Activated CD4-positive, alpha-beta T cell treated with anti-CD3 and anti-CD28 coated beads, Interleukin-2, amount 50 U/mL, for 24 hours (primary cell): ENCODE data around the gene CRYBA2.

Experiments
- DNase-seq, 2 donors: peaks; one replicate each; pipeline ENCODE4 v3.0.0-alpha.2; 2020; ENCODE audit warnings: low read depth in 1 of 2, low spot score in 1 of 2

The CRYBA2 gene

DNA sequence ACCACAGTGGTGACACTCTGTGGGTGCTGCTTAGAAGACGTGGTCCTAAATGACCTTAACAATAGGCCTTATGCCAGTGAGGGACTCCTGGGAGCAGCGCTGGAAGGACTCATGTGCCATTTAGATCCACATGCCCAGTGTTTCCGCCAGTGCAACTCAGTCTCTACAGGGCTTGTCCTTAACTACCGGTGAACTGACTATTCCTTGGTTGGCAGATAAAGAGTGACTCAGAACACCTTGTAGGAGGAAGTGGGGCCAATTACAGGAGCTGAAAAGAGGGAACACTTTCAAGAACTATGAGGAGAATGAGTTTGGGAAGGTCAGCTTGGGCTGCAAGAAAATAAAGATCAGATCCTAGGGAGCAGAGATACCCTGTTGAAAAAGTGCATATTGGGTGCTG is 35.6 kb downstream of the CRYBA2 start:
- DNase-seq = no peak

DNA sequence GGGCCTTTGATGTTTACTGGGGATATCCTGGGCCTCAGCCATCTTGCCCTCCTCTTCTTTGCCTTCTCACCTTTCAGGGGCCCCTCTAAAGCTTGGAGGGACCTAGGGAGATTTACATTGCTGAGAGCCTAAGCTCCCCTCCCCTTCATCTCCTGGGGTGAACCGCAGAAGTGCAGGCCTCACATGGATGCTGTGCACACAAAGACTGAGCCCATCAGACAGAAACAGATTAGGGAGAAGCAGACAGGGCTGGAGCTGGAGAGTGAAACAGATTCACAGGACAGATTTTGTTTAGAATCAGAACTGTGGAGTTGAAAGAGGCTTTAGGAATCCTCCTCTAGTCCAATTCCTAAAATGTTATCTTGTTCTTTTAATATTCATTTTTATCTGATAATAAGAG is 37.2 kb downstream of the CRYBA2 start:
- DNase-seq = no peak

DNA sequence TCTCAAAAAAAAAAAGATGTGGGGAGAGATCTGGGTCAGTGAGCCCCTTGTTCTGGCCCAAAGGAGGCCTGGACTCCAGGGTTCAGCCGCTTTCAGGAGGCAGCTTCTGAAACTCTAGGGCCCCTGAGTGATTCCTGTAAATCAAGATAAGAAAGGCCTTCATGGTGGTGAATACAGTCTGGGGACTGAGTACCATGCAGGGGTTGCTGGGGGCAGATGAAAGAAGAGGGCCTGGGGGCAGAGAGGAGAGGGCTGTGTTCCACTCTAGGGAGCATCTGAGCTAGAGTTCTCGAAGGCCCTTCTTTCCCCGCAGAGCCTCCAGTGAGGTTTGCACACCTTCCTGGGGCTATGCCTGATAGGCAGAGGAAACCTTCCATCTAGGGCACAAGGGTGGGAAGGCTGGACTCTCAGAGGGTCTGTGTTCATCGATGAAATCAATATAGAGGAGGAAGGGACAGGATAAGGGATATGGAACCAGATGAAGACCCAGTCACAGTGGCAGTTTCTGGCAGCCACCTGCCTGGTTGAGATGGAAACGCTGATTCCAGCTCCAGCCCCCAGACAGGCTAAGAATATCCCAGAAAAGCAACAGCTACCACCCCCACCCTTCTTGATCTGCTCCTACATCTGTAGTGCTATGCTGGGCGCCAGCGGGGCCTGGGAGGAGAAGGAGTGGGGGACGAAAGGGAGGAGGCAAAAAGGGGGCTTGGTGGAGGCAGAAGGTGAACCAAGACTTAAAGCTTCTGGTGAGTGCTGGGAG is 38.5 kb downstream of the CRYBA2 start:
- no peak for DNase-seq

DNA sequence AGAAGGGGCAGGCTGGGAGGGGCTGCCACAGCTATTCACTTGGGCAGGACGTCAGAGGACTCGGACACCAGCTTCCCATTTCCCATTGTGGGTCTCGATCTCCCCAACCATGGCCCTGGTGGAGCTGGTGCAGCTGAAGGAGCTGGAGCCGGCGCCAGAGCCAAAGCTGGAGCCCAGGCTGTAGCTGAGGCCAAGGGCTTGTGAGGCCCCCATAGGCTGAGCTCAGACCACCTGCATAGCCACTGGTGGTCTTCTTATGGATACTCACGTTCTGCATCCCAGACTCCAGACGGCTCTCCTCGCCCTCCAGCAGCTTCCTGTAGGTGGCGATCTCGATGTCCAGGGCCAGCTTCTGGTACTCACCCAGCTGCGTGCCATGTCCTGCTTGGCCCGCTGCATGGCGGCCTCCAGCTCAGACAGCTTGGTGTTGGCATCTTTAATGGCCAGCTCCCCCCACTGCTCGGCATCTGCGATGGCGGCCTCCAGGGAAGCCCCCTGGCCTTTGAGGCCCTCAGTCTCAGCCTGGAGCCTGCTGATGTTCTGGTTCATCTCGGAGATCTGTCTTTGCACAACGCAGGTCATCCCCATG is 39.8 kb downstream of the CRYBA2 start:
- no peak for DNase-seq

DNA sequence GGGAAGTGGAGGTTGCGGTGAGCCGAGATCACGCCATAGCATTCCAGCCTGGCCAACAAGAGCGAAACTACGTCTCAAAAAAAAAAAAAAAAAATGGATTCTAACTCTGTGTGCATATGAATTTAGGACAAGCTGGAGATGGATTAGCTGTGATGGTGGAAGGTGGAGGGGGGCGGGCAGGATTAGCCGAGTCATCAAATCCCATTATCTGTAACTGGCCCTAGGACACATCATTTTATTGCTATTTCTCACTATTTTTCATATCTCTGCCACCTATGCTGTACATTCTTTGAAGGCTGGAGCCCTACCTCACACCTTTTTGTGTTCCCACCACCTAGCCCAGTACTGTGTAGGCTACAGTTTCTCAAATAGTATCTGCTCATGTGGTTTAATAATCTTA is 41.1 kb downstream of the CRYBA2 start:
- DNase-seq = no peak

DNA sequence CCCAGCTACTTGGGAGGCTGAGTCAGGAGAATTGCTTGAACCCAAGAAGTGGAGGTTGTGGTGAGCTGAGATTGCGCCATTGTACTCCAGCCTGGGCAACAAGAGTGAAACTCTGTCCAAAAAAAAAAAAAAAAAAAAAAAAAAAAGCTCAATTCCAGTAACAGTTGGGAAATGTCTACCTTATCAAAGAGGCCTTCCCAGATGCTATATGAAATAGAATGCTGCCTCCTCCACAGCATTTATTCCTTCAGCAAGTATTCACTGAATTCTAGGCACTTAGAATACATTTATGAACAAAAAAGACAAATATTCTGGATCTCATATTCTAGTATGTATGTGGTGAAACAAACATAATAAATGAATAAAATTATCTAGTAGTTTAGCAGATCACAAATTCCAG is 46.6 kb downstream of the CRYBA2 start:
- DNase-seq = no peak

DNA sequence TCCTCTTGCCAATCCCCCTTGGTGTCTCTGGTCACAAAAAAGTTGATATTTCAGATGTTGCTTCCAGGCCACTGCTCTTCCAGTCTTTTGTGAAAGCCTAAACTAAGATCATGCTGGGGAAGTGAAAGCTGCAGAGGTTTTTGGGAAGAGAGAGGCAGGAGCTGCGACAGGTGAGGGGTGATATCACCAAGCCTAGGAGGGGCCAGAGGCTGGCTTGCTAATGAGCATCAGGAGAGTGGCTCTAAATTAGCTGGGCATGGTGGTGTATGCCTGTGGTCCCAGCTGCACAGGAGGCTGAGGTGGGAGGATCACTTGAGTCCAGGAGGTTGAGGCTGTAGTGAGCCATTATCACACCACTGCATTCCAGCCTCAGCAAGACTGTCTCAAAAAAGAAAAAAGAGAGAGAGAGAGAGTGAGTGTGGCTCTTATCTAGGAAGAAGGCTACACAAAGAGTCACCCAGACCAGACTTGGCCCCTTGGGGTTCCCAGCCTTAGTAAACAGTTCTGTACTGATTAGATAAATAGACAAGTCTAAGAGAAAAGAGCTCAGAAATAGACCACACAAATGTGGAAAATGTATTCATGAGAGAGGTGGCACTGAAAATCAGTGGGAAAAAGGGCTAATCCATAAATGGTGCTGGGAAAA is 48.3 kb downstream of the CRYBA2 start:
- no peak for DNase-seq
